ENCODE data around the gene SSTR5. TPM values are rescaled to one million over a fixed set of nuclear protein-coding genes. Genes with fewer than 3 reads are reported as not detected.

SSTR5 gene
- total RNA-seq, 1 donor from 2014 or later = not detected

GRCh38 chr16:1117176-1117900 is 44.8 kb downstream of the SSTR5 start:
- intact Hi-C loops (cut with micrococcal nuclease) = no loop called here
- Mint-ChIP-seq H3K27ac (no peak overlapping the region), H3K27me3 (no peaks in the 10 kb centered on the region), H3K36me3 (ENCODE audit: low read depth) (no peaks in the 10 kb centered on the region), H3K4me3 (no peak overlapping the region), H3K9me3 (no peaks in the 10 kb centered on the region), H3K4me1 (no peaks in the 10 kb centered on the region)
- CTCF ChIA-PET = no interaction called here
- POLR2A ChIA-PET = no interaction called here
- no peak for DNase-seq
- no peak for TF ChIP-seq CTCF (IDR thresholded peaks at IDR 0.05)
- no peak for ATAC-seq (ENCODE audit: low read depth)

- intact Hi-C loops (cut with micrococcal nuclease) = no loop called here
- CTCF ChIA-PET = no interaction called here
These were observed 45.4 kb downstream of the SSTR5 start for GRCh38 chr16:1117926-1118325.

GRCh38 chr16:1119129-1119528 is 46.6 kb downstream of the SSTR5 start:
- Mint-ChIP-seq H3K4me1 (no peaks in the 10 kb centered on the region), H3K36me3 (ENCODE audit: low read depth) (no peaks in the 10 kb centered on the region), H3K27me3 (no peaks in the 10 kb centered on the region), H3K27ac (no peak overlapping the region), H3K4me3 (no peak overlapping the region), H3K9me3 (no peaks in the 10 kb centered on the region)
- ATAC-seq (ENCODE audit: low read depth) (no peak), DNase-seq (no peak)
- TF ChIP-seq CTCF (IDR thresholded peaks at IDR 0.05) = no peak
- intact Hi-C loops (cut with micrococcal nuclease) = no loop called here
- CTCF ChIA-PET = no interaction called here
- POLR2A ChIA-PET = no interaction called here

More at GRCh38 chr16:1117926-1118325, 45.4 kb downstream of the SSTR5 start:
- ATAC-seq (ENCODE audit: low read depth) (no peak), DNase-seq (no peak)
- Mint-ChIP-seq H3K27me3 (no peaks in the 10 kb centered on the region), H3K4me1 (no peaks in the 10 kb centered on the region), H3K27ac (no peak overlapping the region), H3K36me3 (ENCODE audit: low read depth) (no peaks in the 10 kb centered on the region), H3K9me3 (no peaks in the 10 kb centered on the region), H3K4me3 (no peak overlapping the region)
- POLR2A ChIA-PET = no interaction called here
- TF ChIP-seq CTCF (IDR thresholded peaks at IDR 0.05) = no peak

GRCh38 chr16:1119766-1120576 is 47.4 kb downstream of the SSTR5 start:
- Mint-ChIP-seq H3K4me3 (no peak overlapping the region), H3K9me3 (no peaks in the 10 kb centered on the region), H3K27me3 (no peaks in the 10 kb centered on the region), H3K27ac (no peak overlapping the region), H3K4me1 (no peaks in the 10 kb centered on the region), H3K36me3 (ENCODE audit: low read depth) (no peaks in the 10 kb centered on the region)
- ATAC-seq (ENCODE audit: low read depth) (peak; percentile 31), DNase-seq (no peak)
- intact Hi-C loops (cut with micrococcal nuclease) = no loop called here
- ChIA-PET POLR2A (no interaction called here), CTCF (no interaction called here)
- TF ChIP-seq CTCF (IDR thresholded peaks at IDR 0.05) = no peak

GRCh38 chr16:1120577-1120941 is 48.0 kb downstream of the SSTR5 start:
- Mint-ChIP-seq H3K27me3 (no peaks in the 10 kb centered on the region), H3K9me3 (no peaks in the 10 kb centered on the region), H3K27ac (no peak overlapping the region), H3K4me1 (no peaks in the 10 kb centered on the region), H3K4me3 (no peak overlapping the region), H3K36me3 (ENCODE audit: low read depth) (no peaks in the 10 kb centered on the region)
- no peak for DNase-seq
- intact Hi-C loops (cut with micrococcal nuclease) = no loop called here
- TF ChIP-seq CTCF (IDR thresholded peaks at IDR 0.05) = no peak
- ChIA-PET CTCF (no interaction called here), POLR2A (no interaction called here)
- no peak for ATAC-seq (ENCODE audit: low read depth)
